GM23338 (cell line): ENCODE data around the gene DOCK10. TPM values are rescaled to one million over a fixed set of nuclear protein-coding genes. Genes with fewer than 3 reads are reported as not detected.

Source experiments
- ATAC-seq: fragments of 200-7000 bp; cut with Tn5 transposase; 3 replicates; pipeline ENCODE4 v1.9.1; 2020
- DNase-seq: peaks from one replicate; pipeline ENCODE4 v3.0.0-alpha.2; 2015; ENCODE audit warnings: low spot score
- H2AFZ ChIP-seq: fragments of 200-600 bp; sonication (generic); 2 replicates; pipeline ENCODE4 v1.8.0; 2016; ENCODE audit warnings: antibody characterized with exemption, mild to moderate bottlenecking, moderate library complexity
- H3F3A ChIP-seq: fragments of 200-600 bp; sonication (generic); replicated peaks from 2 replicates; pipeline ENCODE4 v1.8.0; 2017; ENCODE audit warnings: antibody characterized with exemption, mixed run types, low read depth
- H3K27ac ChIP-seq: fragments of 200-600 bp; sonication (generic); 2 replicates; pipeline ENCODE4 v1.6.1; 2016; ENCODE audit warnings: low read depth
- H3K27me3 ChIP-seq: fragments of 200-600 bp; sonication (generic); 2 replicates; pipeline ENCODE4 v1.8.0; 2016; ENCODE audit warnings: mild to moderate bottlenecking, mixed run types, moderate library complexity; ENCODE audit not compliant: insufficient read depth
- H3K36me3 ChIP-seq: fragments of 200-600 bp; sonication (generic); 2 replicates; pipeline ENCODE4 v1.8.0; 2016; ENCODE audit warnings: mild to moderate bottlenecking; ENCODE audit not compliant: insufficient read depth
- H3K4me1 ChIP-seq: fragments of 200-600 bp; sonication (generic); 2 replicates; pipeline ENCODE4 v1.8.0; 2016; ENCODE audit warnings: mild to moderate bottlenecking, moderate library complexity; ENCODE audit not compliant: insufficient read depth
- H3K4me2 ChIP-seq: fragments of 200-600 bp; sonication (generic); 2 replicates; pipeline ENCODE4 v1.7.1; 2017; ENCODE audit warnings: mixed run types
- H3K4me3 ChIP-seq: fragments of 200-600 bp; sonication (generic); 2 replicates; pipeline ENCODE4 v1.6.1; 2016; ENCODE audit warnings: mixed run types
- H3K79me2 ChIP-seq: fragments of 200-600 bp; sonication (generic); replicated peaks from 2 replicates; pipeline ENCODE4 v1.8.0; 2017; ENCODE audit warnings: mild to moderate bottlenecking; ENCODE audit not compliant: insufficient read depth
- H3K9me2 ChIP-seq: fragments of 200-600 bp; sonication (generic); 2 replicates; pipeline ENCODE4 v1.8.0; 2017; ENCODE audit not compliant: insufficient read depth
- H4K20me1 ChIP-seq: fragments of 200-600 bp; sonication (generic); replicated peaks from 2 replicates; pipeline ENCODE4 v1.8.0; 2017; ENCODE audit warnings: mild to moderate bottlenecking; ENCODE audit not compliant: insufficient read depth
- H3K27ac Mint-ChIP-seq: 2 replicates; pipeline ENCODE4 v1.8.0; 2020; ENCODE audit warnings: inconsistent platforms, mild to moderate bottlenecking, moderate library complexity, mixed read lengths
- H3K27me3 Mint-ChIP-seq: 3 replicates; pipeline ENCODE4 v1.8.0; 2022; ENCODE audit warnings: low read depth, mild to moderate bottlenecking, moderate library complexity, mixed read lengths, inconsistent platforms; ENCODE audit not compliant: insufficient read depth, poor library complexity
- H3K36me3 Mint-ChIP-seq: 3 replicates; pipeline ENCODE4 v1.8.0; 2021; ENCODE audit warnings: low read depth, mild to moderate bottlenecking, inconsistent platforms, moderate library complexity, mixed read lengths
- H3K4me1 Mint-ChIP-seq: 3 replicates; pipeline ENCODE4 v1.8.0; 2020; ENCODE audit warnings: mild to moderate bottlenecking, inconsistent platforms, mixed read lengths
- H3K4me3 Mint-ChIP-seq: 3 replicates; pipeline ENCODE4 v1.8.0; 2021; ENCODE audit warnings: moderate library complexity, mild to moderate bottlenecking, inconsistent platforms, mixed read lengths
- H3K9me3 Mint-ChIP-seq: 3 replicates; pipeline ENCODE4 v1.8.0; 2020; ENCODE audit warnings: moderate library complexity, mild to moderate bottlenecking, inconsistent platforms, mixed read lengths
- CREB1 ChIP-seq: fragments of 250-450 bp; sonication (Bioruptor Pico); IDR thresholded peaks from 2 replicates; pipeline ENCODE4 v1.5.0; 2020; ENCODE audit warnings: low read depth, mild to moderate bottlenecking, moderate library complexity
- ETS1 ChIP-seq: IDR thresholded peaks from 2 replicates; pipeline ENCODE4 v1.6.1; 2016; ENCODE audit warnings: antibody characterized with exemption
- EZH2 ChIP-seq: fragments of 200-600 bp; sonication (generic); IDR thresholded peaks from one replicate; pipeline ENCODE4 v1.8.0; 2017; ENCODE audit warnings: antibody characterized with exemption, mild to moderate bottlenecking, low read depth; ENCODE audit not compliant: unreplicated experiment
- EZH2phosphoT487 ChIP-seq: fragments of 200-600 bp; sonication (generic); IDR thresholded peaks from one replicate; pipeline ENCODE4 v1.8.1; 2018; ENCODE audit warnings: antibody characterized with exemption; ENCODE audit not compliant: unreplicated experiment
- JUNB ChIP-seq: IDR thresholded peaks from one replicate; pipeline ENCODE4 v1.6.1; 2016; ENCODE audit warnings: antibody characterized with exemption; ENCODE audit not compliant: unreplicated experiment
- NANOG ChIP-seq: IDR thresholded peaks from 2 replicates; pipeline ENCODE4 v1.6.1; 2016; ENCODE audit warnings: antibody characterized with exemption, borderline replicate concordance
- POLR2AphosphoS5 ChIP-seq: IDR thresholded peaks from 2 replicates; pipeline ENCODE4 v1.6.1; 2016; ENCODE audit warnings: antibody characterized with exemption, low read depth
- STAT1 ChIP-seq: IDR thresholded peaks from one replicate; pipeline ENCODE4 v1.6.1; 2016; ENCODE audit warnings: antibody characterized with exemption; ENCODE audit not compliant: unreplicated experiment
- ZNF114 ChIP-seq: fragments of 250-450 bp; sonication (Bioruptor Pico); IDR thresholded peaks from 2 replicates; pipeline ENCODE4 v1.5.0; 2020; ENCODE audit warnings: mild to moderate bottlenecking, moderate library complexity
- ZNF331 ChIP-seq: fragments of 250-450 bp; sonication (Bioruptor Pico); IDR thresholded peaks from 2 replicates; pipeline ENCODE4 v1.5.0; 2020; ENCODE audit warnings: low read depth, mild to moderate bottlenecking, moderate library complexity
- ZNF462 ChIP-seq: fragments of 250-450 bp; sonication (Bioruptor Pico); IDR thresholded peaks from 2 replicates; pipeline ENCODE4 v1.5.0; 2020; ENCODE audit warnings: mild to moderate bottlenecking, moderate library complexity
- polyA plus RNA-seq: library from polyadenylated mRNA; unstranded; fragments of >200 nt; fragmentation: Nextera tagmentation; extraction: Ambion mirVana; gene quantifications from 2 replicates; pipeline ENCODE4 v1.2.1, GENCODE V29; 2016
- total RNA-seq: library from RNA; depleted of rRNA; stranded (reverse); fragments of >200 nt; shearing (Covaris generic); gene quantifications from 2 replicates; pipeline ENCODE4 v1.2.3, GENCODE V29; 2014
- TF ChIP-seq, protein P1 (sequence below), 2 experiments: fragments of 200-600 bp in 1 of 2; sonication (generic) in 1 of 2; conservative IDR thresholded peaks; 2 replicates each; pipeline versions ENCODE4 v1.5.1 to v1.6.1; 2016 to 2017; ENCODE audit warnings: antibody characterized with exemption in 2 of 2, low read depth in 2 of 2, mild to moderate bottlenecking in 2 of 2, moderate library complexity in 1 of 2
- TF ChIP-seq, protein P2 (sequence below): IDR thresholded peaks from one replicate; pipeline ENCODE4 v1.6.1; 2018; ENCODE audit warnings: antibody characterized with exemption; ENCODE audit not compliant: unreplicated experiment

DOCK10 gene
- total and polyA plus RNA-seq, 2 experiments from 2014 or later: 1.0 to 1.7 TPM

DNA sequence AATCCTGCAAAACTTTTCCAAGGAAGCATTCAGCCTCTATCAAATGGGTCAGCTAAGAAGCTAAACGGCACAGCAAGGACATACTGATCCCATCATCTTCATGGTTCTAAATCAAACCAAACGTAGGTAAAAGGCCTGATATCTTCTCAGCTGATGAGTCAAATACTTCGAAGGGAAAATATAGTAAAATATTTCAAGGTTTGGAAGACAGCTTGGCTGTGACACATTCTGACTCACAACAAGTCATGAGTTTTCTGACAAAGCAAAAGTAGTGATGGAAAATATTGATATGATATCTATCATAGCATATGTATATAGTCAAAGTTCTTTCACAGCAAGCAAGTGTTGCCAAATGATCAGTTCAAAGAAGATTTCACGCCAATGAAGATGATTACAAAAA lies 31.5 kb downstream of the DOCK10 start:
- no peak overlapping the region for H2AFZ ChIP-seq
- no peaks in the 10 kb centered on the region for H3K36me3 ChIP-seq
- no peaks in the 10 kb centered on the region for H3F3A ChIP-seq
- no peaks in the 10 kb centered on the region for H3K9me3 Mint-ChIP-seq
- peaks cover 10% of the 10 kb centered on the region; the same call in 1 of the 2 replicates for H3K4me1 ChIP-seq
- no peak for TF ChIP-seq POLR2AphosphoS5
- TF ChIP-seq ZNF462 (CRISPR knock-in tag): no peak
- TF ChIP-seq, protein P1, sequence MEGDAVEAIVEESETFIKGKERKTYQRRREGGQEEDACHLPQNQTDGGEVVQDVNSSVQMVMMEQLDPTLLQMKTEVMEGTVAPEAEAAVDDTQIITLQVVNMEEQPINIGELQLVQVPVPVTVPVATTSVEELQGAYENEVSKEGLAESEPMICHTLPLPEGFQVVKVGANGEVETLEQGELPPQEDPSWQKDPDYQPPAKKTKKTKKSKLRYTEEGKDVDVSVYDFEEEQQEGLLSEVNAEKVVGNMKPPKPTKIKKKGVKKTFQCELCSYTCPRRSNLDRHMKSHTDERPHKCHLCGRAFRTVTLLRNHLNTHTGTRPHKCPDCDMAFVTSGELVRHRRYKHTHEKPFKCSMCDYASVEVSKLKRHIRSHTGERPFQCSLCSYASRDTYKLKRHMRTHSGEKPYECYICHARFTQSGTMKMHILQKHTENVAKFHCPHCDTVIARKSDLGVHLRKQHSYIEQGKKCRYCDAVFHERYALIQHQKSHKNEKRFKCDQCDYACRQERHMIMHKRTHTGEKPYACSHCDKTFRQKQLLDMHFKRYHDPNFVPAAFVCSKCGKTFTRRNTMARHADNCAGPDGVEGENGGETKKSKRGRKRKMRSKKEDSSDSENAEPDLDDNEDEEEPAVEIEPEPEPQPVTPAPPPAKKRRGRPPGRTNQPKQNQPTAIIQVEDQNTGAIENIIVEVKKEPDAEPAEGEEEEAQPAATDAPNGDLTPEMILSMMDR (conservative IDR thresholded peaks at IDR 0.05; ENCODE audit: low read depth in 2 of 2): no peak
- TF ChIP-seq, protein P2, sequence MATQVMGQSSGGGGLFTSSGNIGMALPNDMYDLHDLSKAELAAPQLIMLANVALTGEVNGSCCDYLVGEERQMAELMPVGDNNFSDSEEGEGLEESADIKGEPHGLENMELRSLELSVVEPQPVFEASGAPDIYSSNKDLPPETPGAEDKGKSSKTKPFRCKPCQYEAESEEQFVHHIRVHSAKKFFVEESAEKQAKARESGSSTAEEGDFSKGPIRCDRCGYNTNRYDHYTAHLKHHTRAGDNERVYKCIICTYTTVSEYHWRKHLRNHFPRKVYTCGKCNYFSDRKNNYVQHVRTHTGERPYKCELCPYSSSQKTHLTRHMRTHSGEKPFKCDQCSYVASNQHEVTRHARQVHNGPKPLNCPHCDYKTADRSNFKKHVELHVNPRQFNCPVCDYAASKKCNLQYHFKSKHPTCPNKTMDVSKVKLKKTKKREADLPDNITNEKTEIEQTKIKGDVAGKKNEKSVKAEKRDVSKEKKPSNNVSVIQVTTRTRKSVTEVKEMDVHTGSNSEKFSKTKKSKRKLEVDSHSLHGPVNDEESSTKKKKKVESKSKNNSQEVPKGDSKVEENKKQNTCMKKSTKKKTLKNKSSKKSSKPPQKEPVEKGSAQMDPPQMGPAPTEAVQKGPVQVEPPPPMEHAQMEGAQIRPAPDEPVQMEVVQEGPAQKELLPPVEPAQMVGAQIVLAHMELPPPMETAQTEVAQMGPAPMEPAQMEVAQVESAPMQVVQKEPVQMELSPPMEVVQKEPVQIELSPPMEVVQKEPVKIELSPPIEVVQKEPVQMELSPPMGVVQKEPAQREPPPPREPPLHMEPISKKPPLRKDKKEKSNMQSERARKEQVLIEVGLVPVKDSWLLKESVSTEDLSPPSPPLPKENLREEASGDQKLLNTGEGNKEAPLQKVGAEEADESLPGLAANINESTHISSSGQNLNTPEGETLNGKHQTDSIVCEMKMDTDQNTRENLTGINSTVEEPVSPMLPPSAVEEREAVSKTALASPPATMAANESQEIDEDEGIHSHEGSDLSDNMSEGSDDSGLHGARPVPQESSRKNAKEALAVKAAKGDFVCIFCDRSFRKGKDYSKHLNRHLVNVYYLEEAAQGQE: no peak
- TF ChIP-seq NANOG: no peak
- no peak for TF ChIP-seq JUNB
- no peak for TF ChIP-seq CREB1 (CRISPR knock-in tag)
- TF ChIP-seq ZNF114: no peak
- no peak for TF ChIP-seq ETS1
- TF ChIP-seq EZH2: no peak
- no peak for TF ChIP-seq STAT1
- TF ChIP-seq EZH2phosphoT487: no peak
- TF ChIP-seq ZNF331 (CRISPR knock-in tag): no peak
- peaks cover 24% of the 10 kb centered on the region for H3K4me1 Mint-ChIP-seq
- H3K27ac Mint-ChIP-seq: no peak overlapping the region
- H3K9me2 ChIP-seq: peaks cover 4% of the 10 kb centered on the region; the same call in 1 of the 2 replicates
- no peaks in the 10 kb centered on the region for H4K20me1 ChIP-seq
- no peak overlapping the region for H3K27ac ChIP-seq
- DNase-seq (no peak), ATAC-seq (no peak)
- H3K36me3 Mint-ChIP-seq: no peaks in the 10 kb centered on the region
- H3K4me3 Mint-ChIP-seq: no peak overlapping the region
- H3K27me3 ChIP-seq: no peaks in the 10 kb centered on the region
- H3K79me2 ChIP-seq: no peaks in the 10 kb centered on the region
- H3K4me3 ChIP-seq: no peak overlapping the region
- peaks cover 8% of the 10 kb centered on the region for H3K27me3 Mint-ChIP-seq
- H3K4me2 ChIP-seq: no peak overlapping the region
